Kidney glomerular epithelial cell (primary cell): ENCODE data around the gene PATJ.
"Not testable (repeated sequence)": the region's sequence is repeated elsewhere in the genome, so short reads cannot be mapped to it uniquely, and the experiment has no call there.

Experiments
- DNase-seq: peaks from one replicate; lab custom pipeline; 2025; lab: John Stamatoyannopoulos, UW

PATJ gene

GRCh38 chr1:61743716-61744580 is 1.7 kb downstream of the PATJ start:
- no peak for DNase-seq

GRCh38 chr1:61746813-61747212 is 4.5 kb downstream of the PATJ start:
- peak; percentile 20 for DNase-seq

- no peak for DNase-seq
Observed at GRCh38 chr1:61748566-61748965, 6.3 kb downstream of the PATJ start.

- no peak for DNase-seq
Observed at GRCh38 chr1:61749574-61749973, 7.3 kb downstream of the PATJ start.

GRCh38 chr1:61752921-61753389 is 10.7 kb downstream of the PATJ start:
- no peak for DNase-seq

DNA sequence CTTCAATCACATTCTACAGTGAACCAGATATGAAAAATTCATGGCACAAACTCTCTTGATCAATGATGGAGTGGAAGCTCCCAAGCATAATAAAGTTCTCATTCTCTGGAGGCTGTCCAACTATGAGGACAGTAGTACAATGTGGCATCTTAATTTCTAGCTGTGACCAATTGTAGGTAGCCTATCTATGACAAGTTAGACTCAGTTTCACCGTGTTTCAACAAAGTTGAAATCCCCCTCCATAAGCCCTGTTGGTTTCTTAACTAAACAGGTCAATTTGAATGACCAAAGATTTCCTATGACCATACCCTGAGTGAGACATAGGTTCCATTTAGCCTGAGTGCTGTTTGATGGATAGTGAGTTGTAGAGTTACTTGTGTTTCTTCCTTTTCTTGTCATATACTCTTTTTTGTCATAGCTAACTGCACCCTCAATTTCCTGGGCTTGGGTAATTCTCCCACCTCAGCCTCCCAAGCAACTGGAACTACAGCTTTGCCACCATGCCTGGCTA is 11.8 kb downstream of the PATJ start:
- no peak for DNase-seq

DNA sequence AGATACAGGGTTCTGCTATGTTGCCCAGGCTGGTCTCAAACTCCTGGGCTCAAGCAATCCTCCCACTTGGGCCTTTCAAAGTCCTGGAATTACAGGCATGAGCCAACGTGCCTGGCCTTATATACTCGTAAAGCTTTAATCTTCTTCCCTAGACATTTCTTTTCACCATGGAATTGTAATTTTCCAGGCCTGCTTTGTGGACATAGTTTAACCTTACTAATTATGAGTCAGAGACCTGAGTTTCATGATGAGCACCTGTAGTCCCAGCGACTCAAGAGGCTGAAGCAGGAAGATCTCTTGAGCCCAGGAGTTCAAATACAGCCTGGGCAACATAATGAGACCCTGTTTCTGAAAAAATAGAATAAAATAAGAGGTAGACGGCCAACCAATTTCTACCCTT is 12.3 kb downstream of the PATJ start:
- peak; percentile 16 for DNase-seq

- no peak for DNase-seq
Observed at GRCh38 chr1:61756773-61757172, 14.5 kb downstream of the PATJ start.

DNA sequence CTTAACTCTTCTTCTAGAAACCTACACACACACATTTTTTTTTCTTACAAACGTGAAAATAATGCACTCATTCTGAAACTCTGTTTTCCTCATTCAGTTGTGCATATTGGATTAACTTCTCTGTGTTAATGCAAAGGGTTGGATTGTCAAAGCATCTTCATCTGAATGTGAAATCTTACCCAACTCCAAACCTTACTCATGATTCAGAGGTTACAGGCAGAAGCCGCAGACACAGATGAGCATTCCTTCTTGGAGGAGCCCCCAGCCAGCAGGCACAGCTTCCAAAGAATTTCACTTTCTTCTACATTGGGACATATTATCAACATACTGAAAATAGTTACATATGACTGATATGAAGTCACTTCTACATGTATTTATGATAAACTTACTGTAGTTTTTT is 15.7 kb downstream of the PATJ start:
- DNase-seq = no peak

DNA sequence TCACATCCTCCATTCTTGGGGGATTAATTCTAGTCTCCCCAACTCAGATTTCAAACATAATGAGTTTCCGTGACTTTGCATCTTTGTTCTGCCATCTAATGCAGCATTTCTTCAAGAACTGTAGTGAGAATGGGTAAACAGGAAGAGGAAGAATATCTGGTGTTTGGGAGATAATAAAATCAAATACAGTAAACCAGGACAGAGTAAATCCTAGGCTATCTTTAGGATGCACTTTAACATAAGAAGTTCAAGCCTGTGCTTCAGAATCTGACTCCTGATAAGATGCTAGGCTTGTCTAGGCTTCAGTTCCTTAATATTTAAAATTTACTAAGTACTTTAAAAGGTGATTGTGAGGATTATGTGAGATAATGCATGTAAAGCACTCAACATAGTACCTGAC is 27.9 kb downstream of the PATJ start:
- DNase-seq = no peak

- no peak for DNase-seq
Observed at GRCh38 chr1:61776091-61776490, 33.8 kb downstream of the PATJ start.

- DNase-seq = no peak
Observed at GRCh38 chr1:61779231-61779630, 37.0 kb downstream of the PATJ start.

DNA sequence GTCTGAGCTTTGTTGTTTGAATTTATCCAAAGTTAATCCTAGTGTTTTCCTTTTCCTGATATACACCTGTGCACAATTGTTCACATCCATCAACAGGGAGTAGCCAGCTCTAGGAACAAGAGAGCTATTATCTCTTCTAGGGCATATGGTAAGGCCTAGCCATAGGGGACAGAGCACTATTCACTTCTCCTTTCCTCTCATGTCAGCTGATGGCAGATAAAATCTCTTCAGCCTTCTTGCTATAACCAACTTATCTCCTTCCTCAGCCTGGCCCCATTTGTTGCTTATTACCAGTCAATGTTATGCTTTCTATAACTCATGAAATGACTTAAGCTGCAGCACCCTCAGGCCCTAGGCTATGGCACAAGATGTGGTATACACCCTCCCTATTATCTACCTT is 38.9 kb downstream of the PATJ start:
- DNase-seq = no peak

- DNase-seq = peak; percentile 56
Observed at GRCh38 chr1:61782771-61783170, 40.5 kb downstream of the PATJ start.

GRCh38 chr1:61784726-61785125 is 42.4 kb downstream of the PATJ start:
- DNase-seq = no peak

- no peak for DNase-seq
Observed at GRCh38 chr1:61790837-61791236, 48.6 kb downstream of the PATJ start.

- peak; percentile 55 for DNase-seq
Observed at GRCh38 chr1:61797045-61797755, 54.9 kb downstream of the PATJ start.

DNA sequence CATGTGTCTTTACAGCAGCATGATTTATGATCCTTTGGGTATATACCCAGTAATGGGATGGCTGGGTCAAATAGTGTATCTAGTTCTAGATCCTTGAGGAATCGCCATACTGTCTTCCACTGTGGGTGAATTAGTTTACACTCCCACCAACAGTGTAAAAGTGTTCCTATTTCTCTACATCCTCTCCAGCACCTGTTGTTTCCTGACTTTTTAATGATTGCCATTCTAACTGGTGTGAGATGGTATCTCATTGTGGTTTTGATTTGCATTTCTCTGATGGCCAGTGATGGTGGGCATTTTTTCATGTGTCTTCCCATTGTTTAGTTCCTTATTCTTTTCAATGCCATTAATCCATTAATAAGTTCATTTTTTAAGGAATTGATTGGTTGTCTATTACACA is 58.8 kb downstream of the PATJ start:
- not testable (repeated sequence) for DNase-seq

DNA sequence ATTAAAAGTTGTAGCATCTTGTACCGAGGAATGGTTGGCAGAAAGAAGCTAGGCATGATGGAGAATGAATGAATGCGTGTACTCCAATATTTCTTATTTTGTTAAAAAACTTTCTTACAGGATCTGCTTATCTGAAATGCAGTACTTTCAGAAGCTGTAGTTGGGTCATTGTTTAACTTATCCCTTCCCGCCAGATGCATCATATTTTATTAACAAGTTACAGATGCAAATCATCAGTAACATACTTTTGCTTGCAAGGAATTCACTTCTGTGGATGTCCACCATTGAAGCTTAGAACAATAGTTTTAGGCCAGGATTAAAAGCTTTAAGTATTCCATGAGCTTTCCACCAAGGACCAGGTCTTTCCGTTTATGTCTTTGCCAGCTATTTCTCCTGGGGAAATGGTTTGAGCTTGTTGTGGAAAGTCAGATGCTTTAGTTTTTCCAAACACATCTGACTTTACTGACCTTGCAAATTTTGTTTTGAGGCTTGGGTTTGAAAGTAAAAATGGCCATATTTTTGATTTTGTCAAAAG is 65.4 kb downstream of the PATJ start:
- no peak for DNase-seq

GRCh38 chr1:61808321-61808720 is 66.0 kb downstream of the PATJ start:
- no peak for DNase-seq

DNA sequence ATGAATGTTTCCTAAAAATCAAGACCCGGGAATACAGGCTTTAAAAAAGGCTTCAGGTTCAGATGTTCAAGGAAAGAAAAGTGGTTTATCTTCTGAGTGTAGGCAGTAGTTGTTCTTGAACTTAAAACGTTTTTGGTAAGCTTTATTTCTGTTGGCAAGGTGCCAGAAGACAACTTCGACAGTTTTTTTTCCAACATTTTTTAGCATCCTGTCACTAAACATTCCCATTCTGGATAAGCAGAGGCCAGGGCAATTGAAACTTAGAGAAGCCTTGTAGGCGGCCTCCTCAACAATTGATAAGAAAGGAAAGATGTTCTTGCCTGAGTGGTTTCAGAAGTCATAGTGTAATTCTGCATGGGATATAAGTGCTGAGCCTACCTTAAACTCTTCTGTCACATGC is 66.7 kb downstream of the PATJ start:
- DNase-seq = no peak

DNA sequence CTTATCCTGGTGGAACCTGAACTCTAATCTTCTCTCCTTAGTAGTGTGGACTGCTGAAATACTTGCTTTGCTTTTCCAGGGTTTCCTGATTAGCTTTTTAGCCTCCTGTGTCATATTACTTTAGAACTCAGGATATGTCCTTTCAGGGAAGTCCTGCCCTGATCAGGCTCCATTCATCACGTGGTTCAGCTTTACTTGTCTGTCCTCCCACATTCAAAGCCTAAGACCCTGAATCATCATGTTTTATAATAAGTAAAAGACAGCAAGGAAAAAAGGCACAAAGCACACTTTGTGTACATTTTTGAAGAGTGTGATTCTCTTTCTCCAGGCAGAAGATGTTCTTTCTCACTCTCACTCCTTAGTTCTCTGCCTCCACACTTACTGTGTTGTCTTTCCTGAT is 70.6 kb downstream of the PATJ start:
- DNase-seq = no peak

DNA sequence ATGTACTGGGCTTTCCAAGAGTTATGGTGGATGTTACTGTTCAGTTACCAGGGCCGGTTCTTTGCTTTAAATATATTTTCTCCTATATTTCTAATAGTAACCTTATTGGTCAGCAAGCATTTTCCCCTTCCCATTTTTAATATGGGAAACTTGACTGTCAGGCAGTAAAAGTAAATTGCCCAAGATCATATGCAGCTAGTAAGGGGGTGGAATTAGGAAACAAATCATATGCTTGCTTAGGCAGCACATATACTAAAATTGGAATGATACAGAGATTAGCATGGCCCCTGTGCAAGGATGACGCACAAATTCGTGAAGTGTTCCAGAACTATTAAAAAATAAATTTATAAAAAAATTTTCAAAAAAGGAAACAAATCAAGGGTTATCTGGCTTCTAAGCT is 73.9 kb downstream of the PATJ start:
- no peak for DNase-seq
